ENCODE results near the gene NFIX. TPM values are rescaled to one million over a fixed set of nuclear protein-coding genes. Genes with fewer than 3 reads are reported as not detected.

The NFIX gene
- total and polyA plus RNA-seq, 9 of the 15 experiments (the other 6 are each of a cell fraction or from before 2014, with no cell fraction given): 0.28 to 26.8 (median 5.4) TPM

DNA sequence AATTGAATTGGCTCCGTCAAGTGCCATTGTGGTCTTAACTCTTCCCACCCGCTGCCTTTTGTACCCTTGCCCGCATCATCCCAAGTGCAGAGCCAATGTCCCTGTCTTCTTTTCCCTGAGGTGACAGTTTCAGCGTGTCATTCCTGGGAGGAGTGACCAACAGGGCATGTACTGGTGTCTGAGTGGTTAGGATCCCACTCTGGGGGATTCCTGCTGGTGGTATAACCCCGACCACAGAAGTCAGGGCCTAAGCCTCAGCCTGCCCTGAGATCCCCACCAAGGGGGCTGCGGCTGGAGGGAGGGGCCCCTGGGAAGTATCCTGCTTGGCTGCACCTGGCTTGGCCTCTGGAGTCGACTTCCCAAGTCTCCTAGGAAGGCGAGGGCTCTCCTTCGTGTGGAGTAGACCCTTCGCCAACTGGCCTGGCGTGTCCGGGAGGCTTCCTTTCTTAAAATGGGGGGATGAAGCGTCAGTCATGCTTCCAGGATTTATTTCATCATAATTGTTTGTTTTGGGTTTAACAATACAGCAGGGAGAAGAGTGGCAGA is 40.6 kb downstream of the NFIX start:
- no peak overlapping the region for H2AFZ ChIP-seq (ENCODE audit: low read depth, low read length)
- H3K4me3 ChIP-seq: no peak overlapping the region
- H3K9me3 ChIP-seq (replicated peaks; ENCODE audit: control insufficient read depth, insufficient read depth, low read depth, low read length): no peaks in the 10 kb centered on the region
- peaks cover 4% of the 10 kb centered on the region for H3K9me1 ChIP-seq (ENCODE audit: control insufficient read depth, insufficient read depth, low read length)
- H3K36me3 ChIP-seq (ENCODE audit: control insufficient read depth, insufficient read depth, low read length): peaks cover 14% of the 10 kb centered on the region
- POLR2A ChIA-PET: no interaction called here
- in situ Hi-C loops (cut with MboI) (no loop called here), intact Hi-C loops (cut with micrococcal nuclease) (no loop called here)
- TF ChIP-seq, protein P1, sequence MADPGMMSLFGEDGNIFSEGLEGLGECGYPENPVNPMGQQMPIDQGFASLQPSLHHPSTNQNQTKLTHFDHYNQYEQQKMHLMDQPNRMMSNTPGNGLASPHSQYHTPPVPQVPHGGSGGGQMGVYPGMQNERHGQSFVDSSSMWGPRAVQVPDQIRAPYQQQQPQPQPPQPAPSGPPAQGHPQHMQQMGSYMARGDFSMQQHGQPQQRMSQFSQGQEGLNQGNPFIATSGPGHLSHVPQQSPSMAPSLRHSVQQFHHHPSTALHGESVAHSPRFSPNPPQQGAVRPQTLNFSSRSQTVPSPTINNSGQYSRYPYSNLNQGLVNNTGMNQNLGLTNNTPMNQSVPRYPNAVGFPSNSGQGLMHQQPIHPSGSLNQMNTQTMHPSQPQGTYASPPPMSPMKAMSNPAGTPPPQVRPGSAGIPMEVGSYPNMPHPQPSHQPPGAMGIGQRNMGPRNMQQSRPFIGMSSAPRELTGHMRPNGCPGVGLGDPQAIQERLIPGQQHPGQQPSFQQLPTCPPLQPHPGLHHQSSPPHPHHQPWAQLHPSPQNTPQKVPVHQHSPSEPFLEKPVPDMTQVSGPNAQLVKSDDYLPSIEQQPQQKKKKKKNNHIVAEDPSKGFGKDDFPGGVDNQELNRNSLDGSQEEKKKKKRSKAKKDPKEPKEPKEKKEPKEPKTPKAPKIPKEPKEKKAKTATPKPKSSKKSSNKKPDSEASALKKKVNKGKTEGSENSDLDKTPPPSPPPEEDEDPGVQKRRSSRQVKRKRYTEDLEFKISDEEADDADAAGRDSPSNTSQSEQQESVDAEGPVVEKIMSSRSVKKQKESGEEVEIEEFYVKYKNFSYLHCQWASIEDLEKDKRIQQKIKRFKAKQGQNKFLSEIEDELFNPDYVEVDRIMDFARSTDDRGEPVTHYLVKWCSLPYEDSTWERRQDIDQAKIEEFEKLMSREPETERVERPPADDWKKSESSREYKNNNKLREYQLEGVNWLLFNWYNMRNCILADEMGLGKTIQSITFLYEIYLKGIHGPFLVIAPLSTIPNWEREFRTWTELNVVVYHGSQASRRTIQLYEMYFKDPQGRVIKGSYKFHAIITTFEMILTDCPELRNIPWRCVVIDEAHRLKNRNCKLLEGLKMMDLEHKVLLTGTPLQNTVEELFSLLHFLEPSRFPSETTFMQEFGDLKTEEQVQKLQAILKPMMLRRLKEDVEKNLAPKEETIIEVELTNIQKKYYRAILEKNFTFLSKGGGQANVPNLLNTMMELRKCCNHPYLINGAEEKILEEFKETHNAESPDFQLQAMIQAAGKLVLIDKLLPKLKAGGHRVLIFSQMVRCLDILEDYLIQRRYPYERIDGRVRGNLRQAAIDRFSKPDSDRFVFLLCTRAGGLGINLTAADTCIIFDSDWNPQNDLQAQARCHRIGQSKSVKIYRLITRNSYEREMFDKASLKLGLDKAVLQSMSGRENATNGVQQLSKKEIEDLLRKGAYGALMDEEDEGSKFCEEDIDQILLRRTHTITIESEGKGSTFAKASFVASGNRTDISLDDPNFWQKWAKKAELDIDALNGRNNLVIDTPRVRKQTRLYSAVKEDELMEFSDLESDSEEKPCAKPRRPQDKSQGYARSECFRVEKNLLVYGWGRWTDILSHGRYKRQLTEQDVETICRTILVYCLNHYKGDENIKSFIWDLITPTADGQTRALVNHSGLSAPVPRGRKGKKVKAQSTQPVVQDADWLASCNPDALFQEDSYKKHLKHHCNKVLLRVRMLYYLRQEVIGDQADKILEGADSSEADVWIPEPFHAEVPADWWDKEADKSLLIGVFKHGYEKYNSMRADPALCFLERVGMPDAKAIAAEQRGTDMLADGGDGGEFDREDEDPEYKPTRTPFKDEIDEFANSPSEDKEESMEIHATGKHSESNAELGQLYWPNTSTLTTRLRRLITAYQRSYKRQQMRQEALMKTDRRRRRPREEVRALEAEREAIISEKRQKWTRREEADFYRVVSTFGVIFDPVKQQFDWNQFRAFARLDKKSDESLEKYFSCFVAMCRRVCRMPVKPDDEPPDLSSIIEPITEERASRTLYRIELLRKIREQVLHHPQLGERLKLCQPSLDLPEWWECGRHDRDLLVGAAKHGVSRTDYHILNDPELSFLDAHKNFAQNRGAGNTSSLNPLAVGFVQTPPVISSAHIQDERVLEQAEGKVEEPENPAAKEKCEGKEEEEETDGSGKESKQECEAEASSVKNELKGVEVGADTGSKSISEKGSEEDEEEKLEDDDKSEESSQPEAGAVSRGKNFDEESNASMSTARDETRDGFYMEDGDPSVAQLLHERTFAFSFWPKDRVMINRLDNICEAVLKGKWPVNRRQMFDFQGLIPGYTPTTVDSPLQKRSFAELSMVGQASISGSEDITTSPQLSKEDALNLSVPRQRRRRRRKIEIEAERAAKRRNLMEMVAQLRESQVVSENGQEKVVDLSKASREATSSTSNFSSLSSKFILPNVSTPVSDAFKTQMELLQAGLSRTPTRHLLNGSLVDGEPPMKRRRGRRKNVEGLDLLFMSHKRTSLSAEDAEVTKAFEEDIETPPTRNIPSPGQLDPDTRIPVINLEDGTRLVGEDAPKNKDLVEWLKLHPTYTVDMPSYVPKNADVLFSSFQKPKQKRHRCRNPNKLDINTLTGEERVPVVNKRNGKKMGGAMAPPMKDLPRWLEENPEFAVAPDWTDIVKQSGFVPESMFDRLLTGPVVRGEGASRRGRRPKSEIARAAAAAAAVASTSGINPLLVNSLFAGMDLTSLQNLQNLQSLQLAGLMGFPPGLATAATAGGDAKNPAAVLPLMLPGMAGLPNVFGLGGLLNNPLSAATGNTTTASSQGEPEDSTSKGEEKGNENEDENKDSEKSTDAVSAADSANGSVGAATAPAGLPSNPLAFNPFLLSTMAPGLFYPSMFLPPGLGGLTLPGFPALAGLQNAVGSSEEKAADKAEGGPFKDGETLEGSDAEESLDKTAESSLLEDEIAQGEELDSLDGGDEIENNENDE (IDR thresholded peaks at IDR 0.05; ENCODE audit: low read depth, low read length): no peak
- TF ChIP-seq CBX5 (IDR thresholded peaks at IDR 0.05; ENCODE audit: borderline replicate concordance, low read depth) (no peak), PHB (CRISPR knock-in tag; IDR thresholded peaks at IDR 0.05) (no peak)
- H3K4me1 ChIP-seq (replicated peaks in 1 of 2; ENCODE audit: control insufficient read depth in 2 of 2, insufficient read depth in 2 of 2, low read length in 2 of 2): peaks cover 11 to 21% of the 10 kb centered on the region in 2 experiments; a peak in 3 of 5 replicates
- H3K79me2 ChIP-seq (ENCODE audit: control insufficient read depth, insufficient read depth, low read length): peaks cover 8% of the 10 kb centered on the region
- CTCF ChIA-PET (ENCODE audit: low intra/inter-chr PET ratio): interaction anchor here (0.9 to 1.2 kb wide), 2 partner anchors 52 to 58 kb away, joined by 3 to 4 read pairs; no protein-coding TSS in a partner anchor
- H3K4me2 ChIP-seq (ENCODE audit: insufficient read depth, low read length): no peak overlapping the region
- peaks cover 26% of the 10 kb centered on the region for H4K20me1 ChIP-seq (replicated peaks; ENCODE audit: control insufficient read depth, insufficient read depth, low read length)
- no peak for DNase-seq (ENCODE audit: extremely low read depth in 1 of 4, low spot score in 3 of 4)
- no peak overlapping the region; a peak in 2 of 4 replicates for H3K9ac ChIP-seq (ENCODE audit: insufficient read depth in 1 of 2, low read depth in 2 of 2, low read length in 2 of 2)
- no peak for FAIRE-seq
- no peak for ATAC-seq
- WGBS (ENCODE audit: insufficient coverage, low coverage, missing lambda C conversion rate): 87% methylated on average over 12 of the region's 13 CpGs
- no peaks in the 10 kb centered on the region for H3K27me3 ChIP-seq (ENCODE audit: control insufficient read depth in 2 of 2, insufficient read depth in 2 of 2, low read length in 2 of 2)
- BruUV-seq (replicated peaks): no TSS peak
- H3K27ac ChIP-seq (ENCODE audit: extremely low read depth, low read depth, low read length): no peak overlapping the region
